ENCODE data around the gene JCAD. TPM values are rescaled to one million over a fixed set of nuclear protein-coding genes. Genes with fewer than 3 reads are reported as not detected.

The JCAD gene
- total and polyA plus RNA-seq, 4 donors: 11.3 to 93.7 (median 27.1) TPM

DNA sequence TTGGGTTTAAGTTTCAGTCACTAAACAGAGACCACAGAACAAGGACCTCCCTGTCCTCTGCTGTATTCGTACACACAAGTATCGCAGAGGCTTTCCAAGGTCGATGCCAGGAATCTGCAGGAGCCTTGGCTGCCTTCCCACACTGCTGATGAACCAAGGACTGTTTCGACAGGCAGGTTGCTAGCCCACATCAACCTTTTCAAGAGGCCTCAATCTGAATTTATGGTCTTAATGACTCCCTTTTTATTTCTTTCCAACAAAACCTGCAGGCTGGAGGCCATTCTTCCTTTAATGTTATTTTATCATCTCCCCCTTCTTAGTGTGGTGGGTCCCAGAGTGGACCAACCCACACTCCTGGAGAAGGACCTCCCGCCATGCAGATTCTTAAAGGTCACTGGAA, 45.6 kb downstream of the JCAD start:
- TF ChIP-seq CTCF (IDR thresholded peaks at IDR 0.05; ENCODE audit: control extremely low read depth, extremely low read depth): no peak

GRCh38 chr10:30011956-30012647, 47.3 kb downstream of the JCAD start:
- 58 to 83% methylated on average over 4 of the region's 4 CpGs for WGBS, 2 donors
- no peaks in the 10 kb centered on the region for H3K36me3 ChIP-seq (ENCODE audit: control insufficient read depth in 4 of 4, insufficient read depth in 4 of 4, low read length in 4 of 4)
- H3K4me3 ChIP-seq: no peak overlapping the region
- peaks cover 3 to 40% (median 5%) of the 10 kb centered on the region in 5 donors for H3K4me1 ChIP-seq (ENCODE audit: control insufficient read depth in 5 of 5, insufficient read depth in 5 of 5, low read length in 5 of 5)
- H3K9me3 ChIP-seq (ENCODE audit: control insufficient read depth in 4 of 4, insufficient read depth in 3 of 4, low read length in 3 of 4): no peaks in the 10 kb centered on the region
- DNase-seq (no peak), ATAC-seq (ENCODE audit: insufficient read depth, low FRiP score) (no peak)
- no peaks in the 10 kb centered on the region for H3K27me3 ChIP-seq (ENCODE audit: control insufficient read depth in 3 of 3, insufficient read depth in 3 of 3, low read length in 2 of 3)
- no peak overlapping the region for H3K27ac ChIP-seq (ENCODE audit: low read depth in 1 of 2, low read length in 1 of 2)
- no peak overlapping the region for H3K9ac ChIP-seq (ENCODE audit: insufficient read depth in 1 of 2, low read length in 2 of 2)
- TF ChIP-seq CTCF (IDR thresholded peaks at IDR 0.05; ENCODE audit: control extremely low read depth, extremely low read depth): no peak

More for the DNA sequence above, 45.6 kb downstream of the JCAD start:
- H3K36me3 ChIP-seq (ENCODE audit: control insufficient read depth in 4 of 4, insufficient read depth in 4 of 4, low read length in 4 of 4): no peaks in the 10 kb centered on the region
- peaks cover 3 to 54% (median 8%) of the 10 kb centered on the region in 5 donors for H3K4me1 ChIP-seq (ENCODE audit: control insufficient read depth in 5 of 5, insufficient read depth in 5 of 5, low read length in 5 of 5)
- H3K4me3 ChIP-seq: no peak overlapping the region
- ATAC-seq (ENCODE audit: insufficient read depth, low FRiP score): no peak
- no peak overlapping the region for H3K9ac ChIP-seq (ENCODE audit: insufficient read depth in 1 of 2, low read length in 2 of 2)
- H3K27me3 ChIP-seq (ENCODE audit: control insufficient read depth in 3 of 3, insufficient read depth in 3 of 3, low read length in 2 of 3): no peaks in the 10 kb centered on the region
- H3K27ac ChIP-seq (ENCODE audit: low read depth in 1 of 2, low read length in 1 of 2): no peak overlapping the region
- DNase-seq: peak in 2 of 3 donors; percentile 56 to 72
- 57 to 75% methylated on average over 5 of the region's 5 CpGs for WGBS, 2 donors
- no peaks in the 10 kb centered on the region for H3K9me3 ChIP-seq (ENCODE audit: control insufficient read depth in 4 of 4, insufficient read depth in 3 of 4, low read length in 3 of 4)

DNA sequence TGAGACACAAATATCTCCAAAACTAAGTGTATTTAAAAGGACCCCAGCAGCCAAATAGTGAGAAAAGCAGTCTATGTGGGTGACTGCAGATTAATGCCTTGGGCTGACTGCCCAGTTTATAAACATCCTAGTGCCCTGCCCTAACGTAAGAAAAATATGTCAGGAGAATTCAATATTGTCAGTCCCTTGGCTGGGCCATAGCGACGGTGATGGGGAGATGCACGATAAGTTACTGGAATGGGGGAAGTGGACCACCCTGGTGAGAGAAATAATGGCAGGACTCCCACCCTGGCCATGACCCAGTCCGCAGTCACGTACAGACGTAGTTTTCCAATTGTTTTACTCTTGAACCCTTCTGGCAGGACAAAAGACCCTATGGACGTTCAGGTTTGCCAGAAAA, 48.0 kb downstream of the JCAD start:
- H3K36me3 ChIP-seq (ENCODE audit: control insufficient read depth in 4 of 4, insufficient read depth in 4 of 4, low read length in 4 of 4): no peaks in the 10 kb centered on the region
- no peaks in the 10 kb centered on the region for H3K9me3 ChIP-seq (ENCODE audit: control insufficient read depth in 4 of 4, insufficient read depth in 3 of 4, low read length in 3 of 4)
- no peak overlapping the region for H3K27ac ChIP-seq (ENCODE audit: low read depth in 1 of 2, low read length in 1 of 2)
- ATAC-seq (ENCODE audit: insufficient read depth, low FRiP score) (no peak), DNase-seq (peak; percentile 69 to 95 (median 89))
- H3K27me3 ChIP-seq (ENCODE audit: control insufficient read depth in 3 of 3, insufficient read depth in 3 of 3, low read length in 2 of 3): no peaks in the 10 kb centered on the region
- peaks cover 3 to 47% (median 5%) of the 10 kb centered on the region in 5 donors for H3K4me1 ChIP-seq (ENCODE audit: control insufficient read depth in 5 of 5, insufficient read depth in 5 of 5, low read length in 5 of 5)
- no peak overlapping the region for H3K4me3 ChIP-seq
- H3K9ac ChIP-seq (ENCODE audit: insufficient read depth in 1 of 2, low read length in 2 of 2): no peak overlapping the region
- TF ChIP-seq CTCF (IDR thresholded peaks at IDR 0.05; ENCODE audit: control extremely low read depth, extremely low read depth): no peak
- WGBS, 2 donors: 57 to 76% methylated on average over 8 of the region's 8 CpGs
